Uterus (tissue), 4 donors: ENCODE measurements around the gene CD109. TPM values are rescaled to one million over a fixed set of nuclear protein-coding genes. Genes with fewer than 3 reads are reported as not detected.
A peak's percentile ranks its signal among the peaks of the same experiment; 100 is the strongest.

Source experiments
- DNase-seq, 2 donors: peaks; one replicate each; pipeline ENCODE4 v3.0.0-alpha.2; 2019 to 2020
- H3K27ac ChIP-seq, 2 donors: fragments of 200-600 bp; sonication (generic); 1 replicate in 1 of 2; 2 replicates in 1 of 2; pipeline ENCODE4 v1.5.1; 2016 to 2018
- H3K27me3 ChIP-seq, 2 donors: fragments of 200-600 bp; sonication (generic); one replicate each; pipeline ENCODE4 v1.5.1; 2018 to 2019; ENCODE audit warnings: control low read depth in 1 of 2
- H3K36me3 ChIP-seq, 2 donors: fragments of 200-600 bp; sonication (generic); one replicate each; pipeline ENCODE4 v1.5.1; 2019; ENCODE audit warnings: control low read depth in 1 of 2
- H3K4me1 ChIP-seq, 2 donors: fragments of 200-600 bp; sonication (generic); one replicate each; pipeline ENCODE4 v1.5.1; 2018 to 2019; ENCODE audit warnings: control low read depth in 1 of 2
- H3K4me3 ChIP-seq, 2 donors: fragments of 200-600 bp; sonication (generic); 1 replicate in 1 of 2; 2 replicates in 1 of 2; pipeline ENCODE4 v1.5.1; 2018 to 2019; ENCODE audit warnings: mild to moderate bottlenecking in 1 of 2
- H3K9me3 ChIP-seq, 2 donors: fragments of 200-600 bp; sonication (generic); one replicate each; pipeline ENCODE4 v1.5.1; 2019; ENCODE audit warnings: control low read depth in 1 of 2
- POLR2A ChIP-seq, 2 donors: fragments of 450-650 bp; IDR thresholded peaks; one replicate each; pipeline ENCODE4 v1.6.1; 2016; ENCODE audit warnings: antibody characterized with exemption in 2 of 2, mild to moderate bottlenecking in 1 of 2, moderate library complexity in 1 of 2
- intact Hi-C: fragments of 100-400 bp; cut with DNase I; formaldehyde crosslinking; loops from one replicate; pipeline ENCODE4 v1.15.1; 2023; ENCODE audit warnings: low total_unique reads
- total RNA-seq, 4 donors: library from RNA; depleted of rRNA in 3 of 4; stranded (reverse); fragments of >200 nt in 3 of 4; gene quantifications; one replicate each; pipeline versions ENCODE4 v1.1.0 to v1.2.4, GENCODE V29; 2014 to 2023
- TF ChIP-seq, protein P1 (sequence below), 4 experiments: fragments of 200-600 bp in 2 of 4; fragments of 450-650 bp in 2 of 4; sonication (generic) in 2 of 4; IDR thresholded peaks; one replicate each; pipeline ENCODE4 v1.5.1; 2016 to 2019; ENCODE audit warnings: antibody characterized with exemption in 4 of 4, mild to moderate bottlenecking in 2 of 4, moderate library complexity in 1 of 4
- donor health status: DM: yes; HTN: yes; CAD: no.

CD109 gene
- total RNA-seq, 4 donors from 2014 or later = 26.6 to 59.0 (median 36.8) TPM

DNA sequence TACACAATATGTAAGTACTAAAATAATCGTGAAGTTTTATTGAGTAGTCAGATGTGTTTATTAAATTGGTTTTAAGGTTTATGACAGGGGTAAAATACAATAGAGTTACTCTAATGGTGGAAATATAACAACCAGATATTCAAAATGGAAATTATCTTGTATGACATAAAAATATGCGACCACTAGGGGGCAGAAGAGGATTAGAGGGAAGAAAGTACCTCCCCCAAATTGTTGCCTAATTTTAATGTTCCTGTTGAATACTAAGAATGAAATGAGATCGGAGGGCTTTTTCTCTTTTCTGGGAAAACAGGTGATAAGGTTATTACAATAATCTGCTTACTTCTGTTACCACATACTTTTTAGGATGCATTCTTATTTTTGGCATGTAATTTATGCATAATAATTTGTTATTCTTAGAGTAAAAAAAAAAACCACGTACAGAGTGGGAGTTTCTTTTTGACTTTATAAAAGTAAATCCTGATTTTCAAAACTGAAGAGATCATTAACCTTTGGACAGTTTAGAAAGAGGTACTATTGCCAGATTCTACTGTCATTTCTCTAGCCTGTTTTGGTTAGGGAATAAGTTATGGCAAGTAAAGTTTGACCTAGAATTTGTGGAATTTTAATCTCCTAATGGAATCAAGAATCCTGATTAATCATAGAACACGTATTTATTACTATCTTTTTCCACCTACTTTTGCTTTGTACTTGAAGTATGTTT is 159.2 kb downstream of the CD109 start:
- peak in 1 of 2 donors; percentile 44 for DNase-seq
- Histone ChIP-seq H3K27ac (peak overlapping the region; percentile 55 to 76), H3K4me1 (no peaks in the 10 kb centered on the region), H3K9me3 (no peaks in the 10 kb centered on the region), H3K4me3 (peak overlapping the region in 1 of 2 donors; percentile 10), H3K27me3 (no peaks in the 10 kb centered on the region), H3K36me3 (no peaks in the 10 kb centered on the region)
- TF ChIP-seq, protein P1, sequence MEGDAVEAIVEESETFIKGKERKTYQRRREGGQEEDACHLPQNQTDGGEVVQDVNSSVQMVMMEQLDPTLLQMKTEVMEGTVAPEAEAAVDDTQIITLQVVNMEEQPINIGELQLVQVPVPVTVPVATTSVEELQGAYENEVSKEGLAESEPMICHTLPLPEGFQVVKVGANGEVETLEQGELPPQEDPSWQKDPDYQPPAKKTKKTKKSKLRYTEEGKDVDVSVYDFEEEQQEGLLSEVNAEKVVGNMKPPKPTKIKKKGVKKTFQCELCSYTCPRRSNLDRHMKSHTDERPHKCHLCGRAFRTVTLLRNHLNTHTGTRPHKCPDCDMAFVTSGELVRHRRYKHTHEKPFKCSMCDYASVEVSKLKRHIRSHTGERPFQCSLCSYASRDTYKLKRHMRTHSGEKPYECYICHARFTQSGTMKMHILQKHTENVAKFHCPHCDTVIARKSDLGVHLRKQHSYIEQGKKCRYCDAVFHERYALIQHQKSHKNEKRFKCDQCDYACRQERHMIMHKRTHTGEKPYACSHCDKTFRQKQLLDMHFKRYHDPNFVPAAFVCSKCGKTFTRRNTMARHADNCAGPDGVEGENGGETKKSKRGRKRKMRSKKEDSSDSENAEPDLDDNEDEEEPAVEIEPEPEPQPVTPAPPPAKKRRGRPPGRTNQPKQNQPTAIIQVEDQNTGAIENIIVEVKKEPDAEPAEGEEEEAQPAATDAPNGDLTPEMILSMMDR (IDR thresholded peaks at IDR 0.05) = peak; percentile 61 to 89 (median 79)
- no peak for TF ChIP-seq POLR2A (IDR thresholded peaks at IDR 0.05)
- intact Hi-C loops = loop anchor here (10.0 kb wide), 1 partner anchor 1360 kb away; no protein-coding TSS in a partner anchor

DNA sequence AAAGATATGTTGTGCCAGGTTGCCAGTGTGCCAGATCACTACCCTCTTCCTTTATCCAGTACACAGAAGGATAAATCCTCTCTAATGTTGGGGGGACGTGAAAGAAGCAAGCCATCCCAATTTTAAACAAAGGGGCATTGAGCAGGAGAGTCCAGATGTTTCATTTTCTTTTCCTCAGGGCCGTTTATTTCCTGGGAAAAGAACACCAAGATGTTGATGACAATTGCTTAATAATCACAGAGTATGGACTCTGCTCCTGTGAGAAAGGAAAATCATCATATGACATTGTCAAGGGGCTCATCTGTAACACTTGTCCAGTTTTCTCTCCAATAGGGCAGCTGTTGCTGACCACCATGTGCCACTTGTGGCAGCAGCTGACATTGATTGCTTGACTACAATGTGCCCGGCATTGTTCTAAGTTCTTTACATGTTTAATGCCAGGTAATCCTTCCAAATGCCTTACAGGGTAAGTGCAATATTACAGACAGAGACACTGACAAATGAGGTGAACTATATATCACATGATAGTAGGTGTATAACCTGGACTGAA is 161.4 kb downstream of the CD109 start:
- H3K4me3 ChIP-seq = no peak overlapping the region
- DNase-seq = no peak
- intact Hi-C loops = loop anchor here (10.0 kb wide), 1 partner anchor 1357 kb away; no protein-coding TSS in a partner anchor

DNA sequence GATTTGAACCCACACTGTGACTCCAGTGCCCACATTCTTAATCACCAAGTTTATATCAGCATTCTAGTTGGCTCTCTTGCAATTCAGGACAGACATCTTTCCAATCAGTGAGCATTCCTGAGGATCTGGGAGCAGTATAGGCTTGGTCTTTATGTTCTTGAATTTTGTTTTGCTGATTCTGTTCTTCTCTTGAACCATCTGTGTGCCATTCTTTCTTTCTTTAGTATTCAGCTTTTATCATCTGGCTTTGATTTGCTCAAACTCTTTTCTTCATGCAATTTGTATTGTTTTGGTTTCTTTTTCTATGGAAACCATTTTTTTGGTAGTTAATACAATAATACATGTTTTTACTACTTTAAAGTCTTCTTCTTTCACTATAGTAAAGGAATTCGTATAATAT is 162.4 kb downstream of the CD109 start:
- Histone ChIP-seq H3K4me1 (no peaks in the 10 kb centered on the region), H3K27me3 (no peaks in the 10 kb centered on the region), H3K36me3 (no peaks in the 10 kb centered on the region), H3K27ac (no peak overlapping the region), H3K9me3 (no peaks in the 10 kb centered on the region), H3K4me3 (no peak overlapping the region)
- no peak for DNase-seq
- TF ChIP-seq POLR2A (IDR thresholded peaks at IDR 0.05) = no peak
- TF ChIP-seq, protein P1 (IDR thresholded peaks at IDR 0.05) = no peak
- intact Hi-C loops = loop anchor here (10.0 kb wide), 1 partner anchor 1356 kb away; no protein-coding TSS in a partner anchor

More for the DNA sequence above, 161.4 kb downstream of the CD109 start:
- Histone ChIP-seq H3K27me3 (no peaks in the 10 kb centered on the region), H3K4me1 (no peaks in the 10 kb centered on the region), H3K27ac (no peak overlapping the region), H3K36me3 (no peaks in the 10 kb centered on the region), H3K9me3 (no peaks in the 10 kb centered on the region)
- no peak for TF ChIP-seq POLR2A (IDR thresholded peaks at IDR 0.05)
- TF ChIP-seq, protein P1 (IDR thresholded peaks at IDR 0.05) = no peak

DNA sequence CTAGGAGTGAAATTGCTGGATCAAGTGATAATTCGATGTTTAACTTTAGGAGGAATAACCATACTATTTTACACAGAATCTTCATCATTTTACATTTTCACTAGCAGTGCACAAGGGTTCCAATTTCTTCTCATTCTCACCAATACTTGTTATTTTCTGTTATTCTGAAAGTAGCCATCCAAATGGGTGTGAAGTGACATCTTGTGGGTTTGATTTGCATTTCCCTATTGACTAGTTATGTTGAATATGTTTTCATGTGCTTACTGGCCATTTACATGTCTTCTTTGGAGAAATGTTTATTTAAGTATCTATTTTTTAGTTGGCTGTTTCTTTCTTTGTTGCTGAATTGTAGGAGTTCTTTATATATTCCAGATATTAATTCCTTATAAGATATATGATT is 164.3 kb downstream of the CD109 start:
- intact Hi-C loops = no loop called here
- Histone ChIP-seq H3K9me3 (no peaks in the 10 kb centered on the region), H3K4me1 (no peaks in the 10 kb centered on the region), H3K36me3 (no peaks in the 10 kb centered on the region), H3K27ac (no peak overlapping the region), H3K27me3 (no peaks in the 10 kb centered on the region), H3K4me3 (no peak overlapping the region)
- DNase-seq = no peak
- TF ChIP-seq POLR2A (IDR thresholded peaks at IDR 0.05) = no peak
- TF ChIP-seq, protein P1 (IDR thresholded peaks at IDR 0.05) = no peak

DNA sequence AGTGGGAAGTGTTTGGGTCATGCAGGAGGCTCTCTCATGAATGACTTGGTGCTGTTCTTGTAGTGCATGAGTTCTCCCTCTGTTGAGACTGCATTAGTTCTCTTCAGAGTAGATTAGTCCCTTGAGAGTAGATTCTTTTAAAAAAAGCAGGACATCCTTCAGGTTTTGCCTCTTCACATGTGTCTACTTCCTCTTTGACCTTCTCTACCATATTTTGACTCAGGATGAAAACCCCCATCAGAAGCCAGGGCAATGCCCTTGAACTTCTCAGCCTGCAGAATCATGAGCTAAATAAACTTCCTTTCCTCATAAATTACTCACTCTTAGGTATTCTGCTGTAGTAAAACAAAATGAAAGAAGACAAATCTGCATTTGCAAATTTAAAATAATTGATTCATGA is 170.3 kb downstream of the CD109 start:
- Histone ChIP-seq H3K9me3 (no peaks in the 10 kb centered on the region), H3K27ac (no peak overlapping the region), H3K4me3 (no peak overlapping the region), H3K36me3 (no peaks in the 10 kb centered on the region), H3K4me1 (no peaks in the 10 kb centered on the region), H3K27me3 (no peaks in the 10 kb centered on the region)
- no peak for TF ChIP-seq POLR2A (IDR thresholded peaks at IDR 0.05)
- TF ChIP-seq, protein P1 (IDR thresholded peaks at IDR 0.05) = no peak
- intact Hi-C loops = no loop called here
- no peak for DNase-seq
